ENCODE results near the gene CBX4. TPM values are rescaled to one million over a fixed set of nuclear protein-coding genes. Genes with fewer than 3 reads are reported as not detected.

CBX4 gene
- total and polyA plus RNA-seq, 2 of the 13 experiments (the other 11 are each of a cell fraction or from before 2014, with no cell fraction given) = 25.8 to 50.8 TPM

GRCh38 chr17:79831265-79832217 lies 7.7 kb downstream of the CBX4 start (continued):
- TF ChIP-seq ZNF687 (CRISPR knock-in tag; IDR thresholded peaks at IDR 0.05) (peak; percentile 88), CSRNP1 (CRISPR knock-in tag; IDR thresholded peaks at IDR 0.05) (no peak), NR2F1 (CRISPR knock-in tag; IDR thresholded peaks at IDR 0.05) (peak; percentile 10 to 80; a peak in 2 of 4 replicates), MIER3 (CRISPR knock-in tag; IDR thresholded peaks at IDR 0.05; ENCODE audit: borderline replicate concordance) (0 out of 2 replicates have a peak, but pooled peaks have one; percentile 14), ZNF724P (CRISPR knock-in tag; IDR thresholded peaks at IDR 0.05; ENCODE audit: borderline replicate concordance) (no peak), GZF1 (CRISPR knock-in tag; IDR thresholded peaks at IDR 0.05) (peak; percentile 68; the same call in 1 of the 2 replicates), PBX3 (CRISPR knock-in tag; IDR thresholded peaks at IDR 0.05; ENCODE audit: borderline replicate concordance) (no peak), NR3C1 (CRISPR knock-in tag; IDR thresholded peaks at IDR 0.05) (no peak), MXD3 (CRISPR knock-in tag; IDR thresholded peaks at IDR 0.05) (0 out of 2 replicates have a peak, but pooled peaks have one; percentile 20), ZNF260 (CRISPR knock-in tag; IDR thresholded peaks at IDR 0.05; ENCODE audit: borderline replicate concordance, low read depth) (no peak), CBX5 (CRISPR knock-in tag; IDR thresholded peaks at IDR 0.05; ENCODE audit: borderline replicate concordance) (peak; percentile 36; the same call in 1 of the 2 replicates), ZNF878 (CRISPR knock-in tag; IDR thresholded peaks at IDR 0.05) (no peak), E2F1 (CRISPR knock-in tag; IDR thresholded peaks at IDR 0.05) (no peak), IRF9 (CRISPR knock-in tag; IDR thresholded peaks at IDR 0.05; ENCODE audit: borderline replicate concordance) (no peak), MATR3 (CRISPR knock-in tag; IDR thresholded peaks at IDR 0.05) (no peak), ZKSCAN8 (CRISPR knock-in tag; IDR thresholded peaks at IDR 0.05; ENCODE audit: borderline replicate concordance) (0 out of 2 replicates have a peak, but pooled peaks have one; percentile 30)
